Measurements from ENCODE around the gene RASSF4. TPM values are rescaled to one million over a fixed set of nuclear protein-coding genes. Genes with fewer than 3 reads are reported as not detected.
A peak's percentile ranks its signal among the peaks of the same experiment; 100 is the strongest.
"Not testable (repeated sequence)": the region's sequence is repeated elsewhere in the genome, so short reads cannot be mapped to it uniquely, and the experiment has no call there.

Gene RASSF4
- total and polyA plus RNA-seq, 11 donors: 48.3 to 125 (median 78.9) TPM

DNA sequence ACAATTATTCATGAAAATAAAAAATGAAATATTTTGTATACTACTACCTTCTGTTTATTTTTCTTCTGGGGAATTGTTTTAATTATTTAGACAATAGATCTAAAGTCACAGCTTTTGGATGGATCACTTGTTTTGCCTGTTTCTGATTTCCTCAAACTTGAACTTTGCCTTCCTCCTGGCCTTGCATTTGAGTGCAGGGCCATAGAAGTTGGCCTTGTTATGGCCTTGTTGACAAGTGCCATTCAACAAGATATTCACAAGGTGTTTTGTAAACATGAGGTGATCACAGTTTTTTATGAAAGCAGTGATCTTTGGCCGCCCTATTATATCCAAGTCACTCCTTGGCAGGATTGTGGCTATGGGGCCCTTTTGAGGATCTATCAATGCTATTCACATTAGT lies 45.7 kb downstream of the RASSF4 start:
- H3K4me1 ChIP-seq: peaks cover 2 to 36% (median 17%) of the 10 kb centered on the region in 12 donors
- intact Hi-C loops (cut with DNase I): loop anchor here in 3 of 10 donors (5.0 to 10.0 kb wide), 7 partner anchors 230 to 1020 kb away; no protein-coding TSS in a partner anchor

DNA sequence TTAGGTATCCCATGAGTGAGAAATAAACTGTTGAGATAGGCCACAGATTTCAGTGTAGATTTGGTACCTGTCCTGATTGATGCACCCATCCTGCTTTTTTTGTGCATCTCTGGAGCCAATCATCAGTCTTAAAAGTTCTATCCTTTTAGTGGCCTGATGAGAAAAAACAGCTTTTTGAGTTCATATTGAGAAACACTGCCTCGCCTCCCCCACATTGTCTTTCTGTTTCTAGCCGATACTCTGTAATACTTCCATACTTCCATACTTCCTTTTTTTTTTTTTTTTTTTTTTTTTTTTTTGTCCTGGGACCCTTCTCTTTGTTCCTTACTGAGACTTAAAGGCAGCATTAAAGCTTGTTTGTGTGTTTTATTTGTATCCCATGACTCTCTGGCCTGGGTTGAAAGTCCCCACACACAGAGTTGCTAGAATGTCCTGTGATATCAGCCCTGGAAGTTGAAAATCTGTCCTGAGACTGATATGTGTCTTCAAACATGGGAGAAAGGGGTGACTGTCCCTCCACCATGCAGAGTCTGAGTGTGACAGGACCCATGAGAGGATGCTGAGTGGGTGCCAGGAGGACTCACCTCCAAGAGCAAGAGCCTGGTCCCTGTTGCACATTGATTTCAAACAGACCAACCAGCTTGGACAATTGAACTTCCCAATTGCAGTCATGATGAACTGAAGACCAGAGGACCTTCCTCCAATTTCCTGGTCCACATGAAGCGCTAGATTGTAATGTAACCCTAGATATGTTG lies 46.9 kb downstream of the RASSF4 start:
- no peak overlapping the region for H3K4me3 ChIP-seq
- H3K36me3 ChIP-seq: peaks cover 0 to 30% (median 26%) of the 10 kb centered on the region in 9 donors
- H3K27ac ChIP-seq: no peak overlapping the region
- ATAC-seq (no peak), DNase-seq (no peak)
- TF ChIP-seq, protein P1, sequence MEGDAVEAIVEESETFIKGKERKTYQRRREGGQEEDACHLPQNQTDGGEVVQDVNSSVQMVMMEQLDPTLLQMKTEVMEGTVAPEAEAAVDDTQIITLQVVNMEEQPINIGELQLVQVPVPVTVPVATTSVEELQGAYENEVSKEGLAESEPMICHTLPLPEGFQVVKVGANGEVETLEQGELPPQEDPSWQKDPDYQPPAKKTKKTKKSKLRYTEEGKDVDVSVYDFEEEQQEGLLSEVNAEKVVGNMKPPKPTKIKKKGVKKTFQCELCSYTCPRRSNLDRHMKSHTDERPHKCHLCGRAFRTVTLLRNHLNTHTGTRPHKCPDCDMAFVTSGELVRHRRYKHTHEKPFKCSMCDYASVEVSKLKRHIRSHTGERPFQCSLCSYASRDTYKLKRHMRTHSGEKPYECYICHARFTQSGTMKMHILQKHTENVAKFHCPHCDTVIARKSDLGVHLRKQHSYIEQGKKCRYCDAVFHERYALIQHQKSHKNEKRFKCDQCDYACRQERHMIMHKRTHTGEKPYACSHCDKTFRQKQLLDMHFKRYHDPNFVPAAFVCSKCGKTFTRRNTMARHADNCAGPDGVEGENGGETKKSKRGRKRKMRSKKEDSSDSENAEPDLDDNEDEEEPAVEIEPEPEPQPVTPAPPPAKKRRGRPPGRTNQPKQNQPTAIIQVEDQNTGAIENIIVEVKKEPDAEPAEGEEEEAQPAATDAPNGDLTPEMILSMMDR (IDR thresholded peaks at IDR 0.05): no peak
- TF ChIP-seq POLR2A (IDR thresholded peaks at IDR 0.05): no peak
- WGBS, 4 donors: 85 to 92% (median 89%) methylated on average over 3 of the region's 3 CpGs
- H3K27me3 ChIP-seq: no peaks in the 10 kb centered on the region
- H3K4me1 ChIP-seq: peaks cover 2 to 33% (median 14%) of the 10 kb centered on the region in 12 donors
- intact Hi-C loops (cut with DNase I): loop anchor here in 3 of 10 donors (5.0 to 10.0 kb wide), 7 partner anchors 228 to 1018 kb away; no protein-coding TSS in a partner anchor
- peaks cover 0 to 4% (median 0%) of the 10 kb centered on the region in 12 donors for H3K9me3 ChIP-seq

More for the DNA sequence above, 45.7 kb downstream of the RASSF4 start:
- no peak overlapping the region for H3K27ac ChIP-seq
- DNase-seq: no peak
- TF ChIP-seq, protein P1 (IDR thresholded peaks at IDR 0.05): no peak
- TF ChIP-seq POLR2A (IDR thresholded peaks at IDR 0.05): no peak
- 93 to 100% (median 98%) methylated on average over 1 of the region's 1 CpG for whole genome bisulfite sequencing, 4 donors
- peaks cover 0 to 4% (median 0%) of the 10 kb centered on the region in 12 donors for H3K9me3 ChIP-seq
- no peak for ATAC-seq
- peaks cover 0 to 30% (median 26%) of the 10 kb centered on the region in 9 donors for H3K36me3 ChIP-seq
- H3K4me3 ChIP-seq: no peak overlapping the region
- H3K27me3 ChIP-seq: no peaks in the 10 kb centered on the region

DNA sequence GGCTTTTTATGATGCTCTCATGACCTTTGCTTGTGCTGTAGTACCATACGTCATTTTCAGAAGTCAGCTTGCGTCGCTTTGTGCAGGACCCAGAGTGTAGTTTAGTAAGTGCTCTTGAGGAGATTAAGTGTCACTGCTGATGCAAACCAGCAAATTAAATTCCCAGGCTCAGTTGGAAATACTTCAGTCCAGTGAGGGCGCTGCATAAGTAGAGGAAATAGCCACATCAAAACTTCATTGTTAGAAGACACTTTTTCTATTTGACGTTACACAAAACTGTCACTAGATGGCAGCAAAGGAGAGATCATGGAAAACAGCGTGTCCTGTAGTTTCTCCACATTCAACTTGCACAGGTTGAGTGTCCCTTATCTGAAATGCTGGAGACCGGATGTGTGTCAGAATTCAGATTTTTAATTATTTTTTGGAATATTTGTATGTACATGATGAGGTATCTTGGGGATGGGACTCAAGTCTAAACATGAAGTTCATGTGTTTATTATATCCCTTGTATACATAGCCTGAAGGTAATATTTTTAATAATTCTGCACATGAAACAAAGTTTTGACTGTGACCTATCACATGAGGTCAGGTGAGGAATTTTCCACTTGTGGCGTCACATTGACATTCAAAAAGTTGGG lies 49.0 kb downstream of the RASSF4 start:
- intact Hi-C loops (cut with DNase I): loop anchor here in 4 of 10 donors (2.0 to 10.0 kb wide), 8 partner anchors 76 to 1016 kb away; no protein-coding TSS in a partner anchor
- no peaks in the 10 kb centered on the region for H3K27me3 ChIP-seq
- peaks cover 0 to 2% (median 0%) of the 10 kb centered on the region in 12 donors for H3K9me3 ChIP-seq
- TF ChIP-seq, protein P1 (IDR thresholded peaks at IDR 0.05): peak; percentile 65 to 93 (median 82)
- no peak for TF ChIP-seq POLR2A (IDR thresholded peaks at IDR 0.05)
- H3K36me3 ChIP-seq: peaks cover 0 to 23% (median 20%) of the 10 kb centered on the region in 9 donors
- H3K4me3 ChIP-seq: no peak overlapping the region
- H3K27ac ChIP-seq: no peak overlapping the region
- peaks cover 0 to 20% (median 3%) of the 10 kb centered on the region in 12 donors for H3K4me1 ChIP-seq
- no peak for DNase-seq
- WGBS, 4 donors: 3 to 5% (median 5%) methylated on average over 8 of the region's 8 CpGs
- ATAC-seq: peak; percentile 64 to 92 (median 86)

DNA sequence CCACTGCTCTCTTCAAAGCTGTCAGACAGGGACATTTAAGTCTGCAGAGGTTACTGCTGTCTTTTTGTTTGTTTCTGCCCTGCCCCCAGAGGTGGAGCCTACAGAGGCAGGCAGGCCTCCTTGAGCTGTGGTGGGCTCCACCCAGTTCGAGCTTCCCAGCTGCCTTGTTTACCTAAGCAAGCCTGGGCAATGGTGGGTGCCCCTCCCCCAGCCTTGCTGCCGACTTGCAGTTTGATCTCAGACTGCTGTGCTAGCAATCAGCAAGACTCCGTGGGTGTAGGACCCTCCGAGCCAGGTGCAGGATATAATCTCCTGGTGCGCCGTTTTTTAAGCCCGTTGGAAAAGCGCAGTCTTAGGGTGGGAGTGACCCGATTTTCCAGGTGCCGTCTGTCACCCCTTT lies 55.0 kb downstream of the RASSF4 start:
- H3K27ac ChIP-seq; H3K9me3 ChIP-seq; H3K36me3 ChIP-seq; H3K4me3 ChIP-seq; DNase-seq; H3K27me3 ChIP-seq; intact Hi-C loops (cut with DNase I); H3K4me1 ChIP-seq; ATAC-seq: not testable (repeated sequence)
- 82 to 90% (median 86%) methylated on average over 6 to 10 of the region's 10 CpGs for WGBS, 4 donors

All from heart left ventricle (tissue), 16 donors.